BLaER1 (cell line): Measurements from ENCODE around the gene MT1M.

Experiments
- H3K27ac ChIP-seq: shearing (Covaris generic); formaldehyde crosslinking; 2 replicates; pipeline ENCODE4 v1.8.1; 2022
- H3K27me3 ChIP-seq: shearing (Covaris generic); formaldehyde crosslinking; 2 replicates; pipeline ENCODE4 v1.8.1; 2022
- H3K36me3 ChIP-seq: shearing (Covaris generic); formaldehyde crosslinking; 2 replicates; pipeline ENCODE4 v1.8.1; 2022
- H3K4me1 ChIP-seq: shearing (Covaris generic); formaldehyde crosslinking; 2 replicates; pipeline ENCODE4 v1.8.1; 2022
- H3K4me2 ChIP-seq: shearing (Covaris generic); formaldehyde crosslinking; 2 replicates; pipeline ENCODE4 v1.8.1; 2022
- H3K4me3 ChIP-seq: shearing (Covaris generic); formaldehyde crosslinking; 2 replicates; pipeline ENCODE4 v1.8.1; 2022
- H3K9ac ChIP-seq: shearing (Covaris generic); formaldehyde crosslinking; 2 replicates; pipeline ENCODE4 v1.8.1; 2022
- H3K9me3 ChIP-seq: shearing (Covaris generic); formaldehyde crosslinking; 2 replicates; pipeline ENCODE4 v1.8.1; 2022
- H4K20me1 ChIP-seq: shearing (Covaris generic); formaldehyde crosslinking; 2 replicates; pipeline ENCODE4 v1.8.1; 2022
- Cebpa-rat ChIP-seq: shearing (Covaris generic); IDR thresholded peaks from 2 replicates; pipeline ENCODE4 v1.8.1; 2022

MT1M gene

DNA sequence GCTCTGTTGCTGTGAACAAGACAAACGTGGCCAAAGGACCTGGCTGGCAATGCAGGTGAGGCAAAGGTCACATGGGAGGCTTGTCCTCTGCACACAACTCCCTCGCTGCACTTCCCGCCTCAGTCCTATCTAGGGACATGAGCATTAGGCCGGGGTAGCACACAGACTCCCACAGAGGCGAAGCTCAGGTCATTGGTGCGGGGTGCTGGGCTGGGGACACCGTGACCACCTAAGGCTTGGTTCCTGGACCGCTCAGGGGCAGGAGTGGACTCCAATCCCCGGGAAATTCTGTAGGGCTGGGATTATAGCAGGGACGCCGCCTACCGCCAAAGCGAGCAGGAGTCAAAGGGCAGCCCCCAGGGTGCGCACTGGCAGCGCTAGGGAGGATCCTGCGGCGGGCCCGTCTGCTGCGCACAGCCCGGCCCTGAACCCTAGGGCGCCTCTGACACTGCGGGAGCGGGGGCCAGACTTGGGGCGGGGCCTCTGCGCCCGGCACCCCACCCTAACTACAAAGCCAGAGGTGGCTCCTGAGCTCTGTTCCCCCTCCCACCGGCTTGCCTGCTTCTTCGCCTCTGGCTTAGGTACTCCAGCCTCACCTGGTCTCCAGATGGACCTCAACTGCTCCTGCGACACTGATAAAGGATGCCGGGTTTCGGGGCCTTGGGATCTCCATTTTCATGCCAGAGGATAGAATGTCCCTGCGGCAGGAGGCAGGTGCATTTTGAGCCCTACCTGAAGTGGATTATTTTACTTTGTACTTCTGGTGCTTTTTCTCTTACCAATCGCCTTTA lies 15.4 kb downstream of the MT1M start:
- Histone ChIP-seq H3K9me3 (no peaks in the 10 kb centered on the region), H3K4me3 (no peak overlapping the region), H3K4me1 (peaks cover 2% of the 10 kb centered on the region; the same call in 1 of the 2 replicates), H4K20me1 (peaks cover 16% of the 10 kb centered on the region; the same call in 1 of the 2 replicates), H3K36me3 (no peaks in the 10 kb centered on the region), H3K27ac (no peak overlapping the region), H3K4me2 (no peak overlapping the region), H3K27me3 (peaks cover 77% of the 10 kb centered on the region), H3K9ac (no peak overlapping the region)
- no peak for TF ChIP-seq Cebpa-rat

GRCh38 chr16:56649271-56649670 lies 16.8 kb downstream of the MT1M start:
- H3K4me2 ChIP-seq = no peak overlapping the region
- no peak overlapping the region for H3K9ac ChIP-seq
- H3K4me3 ChIP-seq = no peak overlapping the region
- H3K27ac ChIP-seq = no peak overlapping the region
- peaks cover 12% of the 10 kb centered on the region for H3K4me1 ChIP-seq
- peaks cover 63% of the 10 kb centered on the region for H3K27me3 ChIP-seq
- H3K9me3 ChIP-seq = no peaks in the 10 kb centered on the region
- no peak for TF ChIP-seq Cebpa-rat
- H4K20me1 ChIP-seq = peaks cover 3% of the 10 kb centered on the region; the same call in 1 of the 2 replicates
- no peaks in the 10 kb centered on the region for H3K36me3 ChIP-seq

DNA sequence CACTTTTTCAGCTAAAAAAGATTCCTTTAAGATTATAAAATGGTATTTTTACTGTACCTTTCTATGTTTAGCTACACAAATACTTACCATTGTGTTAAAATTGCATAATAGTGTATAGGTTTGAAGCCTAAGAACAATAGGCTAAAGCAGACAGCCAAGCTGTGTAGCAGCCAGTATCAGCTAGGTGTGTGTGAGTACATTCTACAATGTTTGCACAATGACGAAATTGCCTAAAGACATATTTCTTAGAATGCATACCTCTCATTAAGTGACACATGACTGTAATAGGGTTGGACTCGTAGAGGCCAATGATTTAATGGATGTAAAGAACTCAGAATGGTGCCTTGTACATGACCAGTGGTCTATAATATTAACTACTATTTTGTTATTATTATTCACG lies 17.4 kb downstream of the MT1M start:
- Histone ChIP-seq H3K4me3 (no peak overlapping the region), H3K9ac (no peak overlapping the region), H3K27me3 (peaks cover 58% of the 10 kb centered on the region)

DNA sequence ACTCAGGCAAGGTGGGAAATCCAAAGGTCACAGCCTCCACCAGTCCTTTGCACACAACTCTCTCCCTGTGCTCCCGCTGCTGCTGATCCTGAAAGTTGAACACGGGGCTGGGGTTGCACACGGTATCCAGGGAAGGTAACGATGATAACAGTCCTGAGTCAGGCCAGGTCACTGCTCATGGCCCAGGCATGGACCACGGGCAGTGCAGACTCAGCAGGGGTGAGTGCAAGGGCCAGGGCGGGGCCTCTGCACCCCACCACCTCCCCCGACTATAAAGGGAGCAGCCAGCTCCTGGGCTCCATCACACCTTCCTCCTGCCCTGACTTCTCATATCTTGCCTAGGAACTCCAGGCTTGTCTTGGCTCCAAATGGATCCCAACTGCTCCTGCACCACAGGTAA lies 19.1 kb downstream of the MT1M start, which contains the start of gene MT1B:
Gene MT1B, plus strand, starts transcription at position 301 of the 400 bp plus-strand sequence. Its CDS starts 68 bp downstream, at position 369.
- H3K4me1 ChIP-seq = peaks cover 12% of the 10 kb centered on the region
- no peak for TF ChIP-seq Cebpa-rat
- H3K9me3 ChIP-seq = no peaks in the 10 kb centered on the region
- H3K4me3 ChIP-seq = no peak within 1 kb of the TSS
- no peaks in the 10 kb centered on the region for H3K36me3 ChIP-seq
- H3K9ac ChIP-seq = no peak within 1 kb of the TSS
- H3K4me2 ChIP-seq = no peak within 1 kb of the TSS
- H3K27me3 ChIP-seq = peaks cover 43% of the 10 kb centered on the region
- H3K27ac ChIP-seq = no peak within 1 kb of the TSS
- H4K20me1 ChIP-seq = no peaks in the 10 kb centered on the region

More for the DNA sequence above, 17.4 kb downstream of the MT1M start:
- TF ChIP-seq Cebpa-rat = no peak
- H3K4me1 ChIP-seq = peaks cover 12% of the 10 kb centered on the region
- H3K36me3 ChIP-seq = no peaks in the 10 kb centered on the region
- no peak overlapping the region for H3K4me2 ChIP-seq
- no peaks in the 10 kb centered on the region for H4K20me1 ChIP-seq
- H3K27ac ChIP-seq = no peak overlapping the region
- H3K9me3 ChIP-seq = no peaks in the 10 kb centered on the region

DNA sequence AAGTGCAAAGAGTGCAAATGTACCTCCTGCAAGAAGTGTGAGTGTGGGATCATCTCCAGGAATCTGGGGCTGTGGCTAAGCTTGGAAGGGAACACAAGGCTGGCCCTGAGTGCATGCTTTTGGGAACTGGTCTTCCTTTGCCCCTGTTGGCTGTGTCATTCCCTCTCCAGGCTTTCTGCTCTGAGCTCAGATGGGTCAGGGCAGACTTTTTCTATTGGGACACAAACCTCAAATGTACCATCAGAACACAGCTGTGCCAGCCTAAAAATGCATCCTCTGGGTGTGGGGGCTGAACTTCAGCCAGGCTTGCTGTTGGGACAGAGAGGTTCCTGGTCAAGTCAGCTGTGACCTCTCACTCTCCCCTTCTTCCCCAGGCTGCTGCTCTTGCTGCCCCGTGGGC lies 20.1 kb downstream of the MT1M start:
- TF ChIP-seq Cebpa-rat = no peak

DNA sequence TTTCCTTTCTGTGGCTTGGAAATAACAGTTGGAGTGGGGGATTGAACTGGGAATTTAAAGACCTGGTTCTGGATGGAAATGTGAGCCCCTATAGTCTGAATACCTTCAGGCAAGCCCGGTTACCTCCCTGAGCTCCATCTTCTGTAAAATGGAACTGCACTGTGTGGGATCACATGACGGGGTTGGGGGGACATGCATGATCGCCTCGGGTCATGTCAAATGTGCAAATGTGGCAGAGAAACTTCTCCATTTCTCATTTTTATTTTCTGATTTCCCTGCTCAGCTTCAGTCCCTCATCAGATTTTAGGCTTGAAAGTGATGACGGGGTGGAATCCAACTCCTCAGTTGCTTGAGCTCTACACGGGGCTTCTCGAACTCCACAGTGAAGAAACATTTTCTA lies 20.8 kb downstream of the MT1M start:
- H3K36me3 ChIP-seq = no peaks in the 10 kb centered on the region
- H4K20me1 ChIP-seq = no peaks in the 10 kb centered on the region
- no peak overlapping the region for H3K4me3 ChIP-seq
- no peak for TF ChIP-seq Cebpa-rat
- H3K9ac ChIP-seq = no peak overlapping the region
- H3K4me2 ChIP-seq = peak overlapping the region; percentile 4; the same call in 1 of the 2 replicates
- no peak overlapping the region for H3K27ac ChIP-seq
- H3K4me1 ChIP-seq = peaks cover 22% of the 10 kb centered on the region
- H3K27me3 ChIP-seq = peaks cover 41% of the 10 kb centered on the region
- no peaks in the 10 kb centered on the region for H3K9me3 ChIP-seq

More for the DNA sequence above, 20.1 kb downstream of the MT1M start:
- Histone ChIP-seq H4K20me1 (no peaks in the 10 kb centered on the region), H3K4me1 (peaks cover 16% of the 10 kb centered on the region), H3K9ac (no peak overlapping the region), H3K9me3 (no peaks in the 10 kb centered on the region), H3K27me3 (peaks cover 41% of the 10 kb centered on the region), H3K4me2 (0 out of 2 replicates have a peak overlapping the region, but pooled peaks have one; percentile 4), H3K27ac (no peak overlapping the region), H3K36me3 (no peaks in the 10 kb centered on the region), H3K4me3 (no peak overlapping the region)

DNA sequence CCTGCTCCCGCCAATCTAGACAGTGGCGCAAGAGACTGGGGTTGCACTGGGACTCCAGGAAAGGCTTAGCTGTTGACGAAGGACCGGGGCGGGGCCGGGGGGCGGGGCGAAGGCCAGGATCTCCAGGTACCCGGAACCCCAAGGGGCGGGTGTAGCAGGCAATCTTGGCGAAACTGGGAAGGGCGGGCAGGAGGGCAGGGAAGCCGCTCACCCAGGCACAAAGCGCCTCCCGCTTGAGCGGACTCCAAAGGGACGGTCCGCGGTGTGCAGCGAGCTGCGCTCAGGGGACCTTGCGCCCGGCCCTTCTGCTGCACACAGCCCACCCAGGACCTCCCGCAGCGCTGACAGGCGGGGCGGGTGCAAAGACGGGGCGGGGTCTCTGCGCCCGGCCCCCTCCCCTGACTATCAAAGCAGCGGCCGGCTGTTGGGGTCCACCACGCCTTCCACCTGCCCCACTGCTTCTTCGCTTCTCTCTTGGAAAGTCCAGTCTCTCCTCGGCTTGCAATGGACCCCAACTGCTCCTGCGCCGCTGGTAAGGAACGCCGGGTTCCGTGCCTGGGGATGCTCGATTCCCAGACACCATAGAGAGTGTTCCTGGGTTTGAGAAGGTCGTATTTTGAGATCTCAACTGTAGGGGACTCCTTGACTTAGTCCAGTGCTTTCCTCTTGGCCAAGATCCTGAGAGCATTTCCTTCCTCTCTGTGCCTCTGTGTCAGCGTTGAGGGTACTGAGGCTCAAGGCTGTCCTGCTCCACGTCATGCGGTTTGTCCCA lies 25.3 kb downstream of the MT1M start, which contains the start of gene MT1F:
Gene MT1F, plus strand, starts transcription at position 405 of the 772 bp plus-strand sequence. Its CDS starts 100 bp downstream, at position 505.
- peak within 1 kb of the TSS; percentile 72 for H3K4me3 ChIP-seq
- no peaks in the 10 kb centered on the region; the same call in 1 of the 2 replicates for H4K20me1 ChIP-seq
- peak within 1 kb of the TSS; percentile 93 for H3K4me2 ChIP-seq
- peaks cover 65% of the 10 kb centered on the region for H3K27me3 ChIP-seq
- H3K9me3 ChIP-seq = no peaks in the 10 kb centered on the region
- peaks cover 34% of the 10 kb centered on the region for H3K4me1 ChIP-seq
- peak within 1 kb of the TSS; percentile 35; the same call in 1 of the 2 replicates for H3K9ac ChIP-seq
- no peaks in the 10 kb centered on the region for H3K36me3 ChIP-seq
- TF ChIP-seq Cebpa-rat = no peak
- H3K27ac ChIP-seq = no peak within 1 kb of the TSS

DNA sequence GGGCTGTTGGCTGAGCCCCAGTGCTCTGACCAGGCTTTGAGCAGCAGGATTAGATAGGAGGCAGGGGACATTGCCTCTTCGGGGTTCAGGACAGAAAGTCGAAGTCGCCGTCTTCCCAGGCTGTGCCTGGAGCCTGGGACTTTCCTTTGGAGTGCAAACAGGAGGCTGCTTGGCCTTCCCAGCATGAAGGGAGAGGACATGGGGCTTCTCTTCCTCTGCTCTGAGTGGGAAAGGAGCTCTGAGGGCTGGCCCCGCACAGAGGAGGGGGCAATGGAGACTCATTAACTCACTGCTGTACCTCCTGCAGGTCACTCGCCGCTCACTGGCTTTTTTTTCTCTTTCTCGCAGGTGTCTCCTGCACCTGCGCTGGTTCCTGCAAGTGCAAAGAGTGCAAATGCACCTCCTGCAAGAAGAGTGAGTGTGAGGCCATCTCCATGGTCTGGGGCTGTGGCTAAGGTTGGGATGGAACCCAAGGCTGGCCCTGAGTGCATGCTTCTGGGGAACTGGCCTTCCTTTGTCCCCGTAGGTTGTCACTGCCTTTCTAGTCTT lies 25.9 kb downstream of the MT1M start:
- H3K36me3 ChIP-seq = no peaks in the 10 kb centered on the region
- H3K27ac ChIP-seq = no peak overlapping the region
- no peak for TF ChIP-seq Cebpa-rat
- peaks cover 70% of the 10 kb centered on the region for H3K27me3 ChIP-seq
- peak overlapping the region; percentile 93 for H3K4me2 ChIP-seq
- H3K4me1 ChIP-seq = peaks cover 31% of the 10 kb centered on the region
- H3K9ac ChIP-seq = peak overlapping the region; percentile 35; the same call in 1 of the 2 replicates
- H3K9me3 ChIP-seq = no peaks in the 10 kb centered on the region
- no peaks in the 10 kb centered on the region; the same call in 1 of the 2 replicates for H4K20me1 ChIP-seq
- peak overlapping the region; percentile 72 for H3K4me3 ChIP-seq
